Measurements from ENCODE around the gene MALT1.

MALT1 gene

GRCh38 chr18:58802959-58803358, 131.7 kb downstream of the MALT1 start:
- DNase-seq (ENCODE audit: low read depth in 1 of 2, low spot score in 1 of 2) = no peak

GRCh38 chr18:58803978-58804377, 132.7 kb downstream of the MALT1 start:
- no peak for DNase-seq (ENCODE audit: low read depth in 1 of 2, low spot score in 1 of 2)
